OCI-LY1 (cell line): ENCODE results near the gene AKT1S1.
"Not testable (repeated sequence)": the region's sequence is repeated elsewhere in the genome, so short reads cannot be mapped to it uniquely, and the experiment has no call there.

Source experiments
- H2AFZ ChIP-seq: fragments of 200-600 bp; sonication (generic), shearing (Covaris generic); 2 replicates; pipeline ENCODE4 v1.6.0; 2014; ENCODE audit warnings: antibody characterized with exemption, mild to moderate bottlenecking, low read length
- H3F3A ChIP-seq: fragments of 200-600 bp; sonication (generic), shearing (Covaris generic); 2 replicates; pipeline ENCODE4 v1.6.0; 2014; ENCODE audit warnings: mild to moderate bottlenecking, antibody characterized with exemption, low read length, moderate library complexity; ENCODE audit not compliant: insufficient read depth
- H3K27ac ChIP-seq: fragments of 200-600 bp; sonication (generic); 2 replicates; pipeline ENCODE4 v1.5.1; 2014; ENCODE audit warnings: low read length, mixed run types, mild to moderate bottlenecking, low read depth; ENCODE audit not compliant: poor library complexity, severe bottlenecking
- H3K27me3 ChIP-seq: fragments of 200-600 bp; sonication (generic); 2 replicates; pipeline ENCODE4 v1.6.0; 2014; ENCODE audit warnings: antibody characterized with exemption, mild to moderate bottlenecking, low read length, moderate library complexity; ENCODE audit not compliant: insufficient read depth
- H3K36me3 ChIP-seq: fragments of 200-600 bp; sonication (generic); 2 replicates; pipeline ENCODE4 v1.6.1; 2014; ENCODE audit warnings: mild to moderate bottlenecking, antibody characterized with exemption, low read length, moderate library complexity, mixed read lengths; ENCODE audit not compliant: insufficient read depth
- H3K4me1 ChIP-seq: fragments of 200-600 bp; sonication (generic); 2 replicates; pipeline ENCODE4 v1.5.1; 2014; ENCODE audit warnings: mild to moderate bottlenecking, low read length, moderate library complexity; ENCODE audit not compliant: insufficient read depth, severe bottlenecking
- H3K4me2 ChIP-seq: fragments of 200-600 bp; sonication (generic), shearing (Covaris generic); 2 replicates; pipeline ENCODE4 v1.6.1; 2014; ENCODE audit warnings: low read length
- H3K4me3 ChIP-seq: fragments of 200-600 bp; sonication (generic); 2 replicates; pipeline ENCODE4 v1.5.1; 2014; ENCODE audit warnings: low read length, low read depth, mild to moderate bottlenecking, mixed read lengths; ENCODE audit not compliant: poor library complexity, severe bottlenecking
- H3K79me2 ChIP-seq: fragments of 200-600 bp; shearing (Covaris generic); 2 replicates; pipeline ENCODE4 v1.6.1; 2016; ENCODE audit warnings: mixed run types, low read length, mixed read lengths; ENCODE audit not compliant: insufficient read depth
- H3K9ac ChIP-seq: fragments of 200-600 bp; sonication (generic), shearing (Covaris generic); 2 replicates; pipeline ENCODE4 v1.6.1; 2014; ENCODE audit warnings: mild to moderate bottlenecking, low read length, mixed read lengths
- H3K9me2 ChIP-seq: fragments of 200-600 bp; sonication (generic), shearing (Covaris generic); 2 replicates; pipeline ENCODE4 v1.6.1; 2014; ENCODE audit warnings: low read depth, mild to moderate bottlenecking, low read length, mixed read lengths
- H3K9me3 ChIP-seq: fragments of 200-600 bp; shearing (Covaris generic); 2 replicates; pipeline ENCODE4 v1.6.1; 2014; ENCODE audit warnings: low read length, mixed read lengths
- H4K20me1 ChIP-seq: fragments of 200-600 bp; sonication (generic), shearing (Covaris generic); 2 replicates; pipeline ENCODE4 v1.6.0; 2016; ENCODE audit warnings: mild to moderate bottlenecking, low read length; ENCODE audit not compliant: insufficient read depth
- CTCF ChIP-seq: fragments of 200-600 bp; sonication (generic), shearing (Covaris generic); IDR thresholded peaks from 2 replicates; pipeline ENCODE4 v1.5.1; 2017; ENCODE audit warnings: mild to moderate bottlenecking, antibody characterized with exemption, low read length, moderate library complexity, mixed read lengths
- EZH2 ChIP-seq: fragments of 200-600 bp; sonication (generic), shearing (Covaris generic); IDR thresholded peaks from 2 replicates; pipeline ENCODE4 v1.8.0; 2017; ENCODE audit warnings: borderline replicate concordance, mixed run types, mild to moderate bottlenecking, antibody characterized with exemption, low read length, moderate library complexity, mixed read lengths

Gene AKT1S1

GRCh38 chr19:49877020-49877878, at the start of gene AKT1S1, which contains the start of gene TBC1D17:
TSS of gene AKT1S1 (minus strand) at chr19:49877355. CDS start at chr19:49873295, 4,060 bp downstream.
TSS of gene TBC1D17 (plus strand) at chr19:49877702. CDS start at chr19:49877724, 22 bp downstream.
- Histone ChIP-seq H3K9me3 (no peaks in the 10 kb centered on the region), H3K4me3 (peak within 1 kb of the TSS; percentile 93), H2AFZ (peak within 1 kb of the TSS; percentile 70), H3K79me2 (peaks cover 8% of the 10 kb centered on the region), H3K27me3 (no peaks in the 10 kb centered on the region), H3K36me3 (peaks cover 30% of the 10 kb centered on the region), H3K27ac (peak within 1 kb of the TSS; percentile 93), H3K9me2 (no peaks in the 10 kb centered on the region), H4K20me1 (no peaks in the 10 kb centered on the region), H3F3A (no peaks in the 10 kb centered on the region), H3K9ac (peak within 1 kb of the TSS; percentile 98), H3K4me2 (peak within 1 kb of the TSS; percentile 96), H3K4me1 (peaks cover 30% of the 10 kb centered on the region)
- no peak for TF ChIP-seq CTCF
- no peak for TF ChIP-seq EZH2

GRCh38 chr19:49926515-49926914, 49.4 kb upstream of the AKT1S1 start:
- no peaks in the 10 kb centered on the region for H4K20me1 ChIP-seq
- peak overlapping the region; percentile 99 for H3K27ac ChIP-seq
- 0 out of 2 replicates have a peak, but pooled peaks cover 3% of the 10 kb centered on the region for H3F3A ChIP-seq
- H3K27me3 ChIP-seq, result no peaks in the 10 kb centered on the region
- peak overlapping the region; percentile 89 for H3K4me3 ChIP-seq
- H3K4me2 ChIP-seq, result peak overlapping the region; percentile 71
- no peak overlapping the region for H2AFZ ChIP-seq
- peak overlapping the region; percentile 98; the same call in 1 of the 2 replicates for H3K9ac ChIP-seq
- peaks cover 89% of the 10 kb centered on the region for H3K4me1 ChIP-seq
- H3K9me3 ChIP-seq, result no peaks in the 10 kb centered on the region
- H3K79me2 ChIP-seq, result peaks cover 33% of the 10 kb centered on the region
- TF ChIP-seq CTCF (no peak), EZH2 (no peak)
- no peaks in the 10 kb centered on the region for H3K9me2 ChIP-seq
- H3K36me3 ChIP-seq, result peaks cover 69% of the 10 kb centered on the region

GRCh38 chr19:49925486-49925885, 48.3 kb upstream of the AKT1S1 start:
- peak overlapping the region; percentile 59 for H3K9ac ChIP-seq
- peaks cover 63% of the 10 kb centered on the region for H3K36me3 ChIP-seq
- H2AFZ ChIP-seq, result no peak overlapping the region
- H3K79me2 ChIP-seq, result peaks cover 34% of the 10 kb centered on the region
- H3K27ac ChIP-seq, result peak overlapping the region; percentile 99
- no peaks in the 10 kb centered on the region for H4K20me1 ChIP-seq
- H3K4me1 ChIP-seq, result peaks cover 89% of the 10 kb centered on the region
- peak overlapping the region; percentile 61 for H3K4me2 ChIP-seq
- no peaks in the 10 kb centered on the region for H3K27me3 ChIP-seq
- peak overlapping the region; percentile 51 for H3K4me3 ChIP-seq
- TF ChIP-seq EZH2 (no peak), CTCF (no peak)
- H3K9me2 ChIP-seq, result no peaks in the 10 kb centered on the region
- 0 out of 2 replicates have a peak, but pooled peaks cover 3% of the 10 kb centered on the region for H3F3A ChIP-seq
- no peaks in the 10 kb centered on the region for H3K9me3 ChIP-seq

- peaks cover 39% of the 10 kb centered on the region for H3K79me2 ChIP-seq
- H3K27me3 ChIP-seq, H2AFZ ChIP-seq, H4K20me1 ChIP-seq, H3F3A ChIP-seq, H3K9me3 ChIP-seq, H3K9me2 ChIP-seq: not testable (repeated sequence)
- peaks cover 57% of the 10 kb centered on the region for H3K36me3 ChIP-seq
- peak overlapping the region; percentile 51 for H3K4me3 ChIP-seq
- peak overlapping the region; percentile 99 for H3K27ac ChIP-seq
- H3K4me1 ChIP-seq, result peaks cover 91% of the 10 kb centered on the region
- peak overlapping the region; percentile 59 for H3K9ac ChIP-seq
- H3K4me2 ChIP-seq, result peak overlapping the region; percentile 61
Observed at GRCh38 chr19:49924881-49925210, 47.7 kb upstream of the AKT1S1 start.
